Measurements from ENCODE around the gene PLD5.

GRCh38 chr1:242431786-242432185 lies 92.7 kb downstream of the PLD5 start:
- TF ChIP-seq POLR2A (IDR thresholded peaks at IDR 0.05) (no peak), CTCF (IDR thresholded peaks at IDR 0.05) (no peak)

Data from ovary (tissue), 3 donors.